GM04504 (cell line): ENCODE results near the gene RALGPS1.

Experiments
- DNase-seq: peaks from one replicate; pipeline ENCODE4 v3.0.0-alpha.2; 2012; ENCODE audit warnings: low read depth

RALGPS1 gene

DNA sequence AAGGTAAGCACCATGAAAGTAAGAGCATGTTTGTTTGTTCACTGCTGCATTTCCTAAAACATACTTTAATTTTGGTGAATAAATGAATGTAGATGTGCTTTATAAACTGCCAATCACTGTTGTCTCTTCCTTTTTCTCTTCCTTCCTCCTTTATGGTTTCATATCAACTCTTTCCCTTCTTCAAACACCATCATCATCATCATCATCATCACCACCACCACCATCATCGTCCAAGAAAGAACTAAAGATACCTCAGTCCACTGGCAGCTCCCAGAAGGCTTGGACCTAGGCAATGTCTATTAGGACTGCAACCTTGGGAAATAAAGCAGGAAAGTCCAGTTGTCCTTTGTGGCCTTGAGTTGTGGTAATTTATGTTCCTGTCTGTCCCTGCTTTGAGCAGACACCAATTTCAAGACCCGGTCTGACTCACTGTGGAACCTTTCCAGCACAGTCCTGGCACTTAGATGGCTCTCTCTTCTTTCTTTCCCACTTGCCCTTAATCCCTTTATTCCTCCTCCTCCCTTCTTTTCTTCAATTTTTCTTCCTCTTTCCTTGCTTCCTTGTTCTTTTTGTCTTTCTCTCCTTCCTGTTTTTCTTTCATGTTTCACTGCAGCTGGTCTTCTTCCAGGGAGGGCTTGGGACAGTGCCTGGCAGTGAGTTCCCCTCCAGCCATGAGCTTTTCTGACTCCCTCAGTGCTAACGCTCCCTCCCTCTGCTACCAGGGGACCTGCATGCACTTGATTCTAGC, 108.5 kb downstream of the RALGPS1 start:
- DNase-seq = no peak

DNA sequence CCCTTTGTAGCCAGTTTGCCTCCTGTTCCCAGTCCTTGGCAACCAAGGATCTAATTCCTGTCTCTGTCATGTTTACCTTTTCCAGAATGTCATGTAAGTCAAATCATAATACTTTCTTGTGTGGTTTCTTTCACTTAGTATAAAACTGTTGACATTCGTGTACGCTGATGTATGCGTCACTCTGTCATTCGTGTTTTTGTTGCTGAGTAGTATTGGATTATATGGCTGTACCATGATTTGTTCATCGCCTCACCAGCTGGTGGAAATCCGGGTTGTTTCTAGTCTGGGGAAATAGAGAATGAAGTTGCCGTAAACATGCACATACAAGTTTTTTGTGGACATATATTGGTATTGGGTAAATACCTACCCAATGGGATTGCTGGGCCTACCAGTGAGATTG, 110.5 kb downstream of the RALGPS1 start:
- DNase-seq = no peak

DNA sequence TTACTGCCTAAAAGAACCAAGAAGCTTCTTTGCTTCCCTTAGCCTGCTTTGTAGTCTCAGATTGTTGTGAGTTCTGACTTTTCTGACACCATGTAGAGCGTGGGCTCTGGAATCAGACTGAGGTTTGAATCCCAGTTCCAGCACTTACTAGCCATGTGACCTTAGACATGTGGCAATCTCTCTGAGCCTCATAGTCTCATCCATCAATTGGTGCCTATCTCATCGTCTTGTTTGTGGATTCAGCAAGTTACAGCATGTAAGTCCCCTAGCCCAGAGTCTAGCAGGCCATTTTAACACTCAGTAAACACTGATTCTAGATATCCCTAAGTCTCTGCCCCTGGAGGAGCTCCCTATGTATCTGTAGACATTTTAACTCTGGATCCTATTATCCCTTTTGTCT, 113.1 kb downstream of the RALGPS1 start:
- no peak for DNase-seq

DNA sequence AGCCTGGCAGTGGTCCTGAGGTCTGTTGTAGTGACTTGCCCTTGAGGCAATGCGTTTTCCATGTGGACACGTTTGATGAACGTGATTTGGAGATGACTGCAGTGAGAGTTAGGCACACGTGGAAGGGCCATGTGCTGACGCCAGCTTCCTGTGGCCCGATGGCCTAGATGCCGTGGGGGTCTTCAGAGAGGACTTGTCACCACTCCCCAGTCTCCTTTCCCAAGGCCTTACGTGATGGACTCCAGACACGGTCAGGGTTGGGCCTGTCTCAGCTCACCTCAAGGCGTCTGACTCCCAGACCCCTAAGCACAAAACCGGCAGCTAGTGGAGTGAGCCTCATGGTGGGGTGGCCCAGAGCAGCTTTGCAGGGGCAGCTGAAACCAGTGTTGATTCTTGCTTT, 115.0 kb downstream of the RALGPS1 start:
- DNase-seq = no peak

DNA sequence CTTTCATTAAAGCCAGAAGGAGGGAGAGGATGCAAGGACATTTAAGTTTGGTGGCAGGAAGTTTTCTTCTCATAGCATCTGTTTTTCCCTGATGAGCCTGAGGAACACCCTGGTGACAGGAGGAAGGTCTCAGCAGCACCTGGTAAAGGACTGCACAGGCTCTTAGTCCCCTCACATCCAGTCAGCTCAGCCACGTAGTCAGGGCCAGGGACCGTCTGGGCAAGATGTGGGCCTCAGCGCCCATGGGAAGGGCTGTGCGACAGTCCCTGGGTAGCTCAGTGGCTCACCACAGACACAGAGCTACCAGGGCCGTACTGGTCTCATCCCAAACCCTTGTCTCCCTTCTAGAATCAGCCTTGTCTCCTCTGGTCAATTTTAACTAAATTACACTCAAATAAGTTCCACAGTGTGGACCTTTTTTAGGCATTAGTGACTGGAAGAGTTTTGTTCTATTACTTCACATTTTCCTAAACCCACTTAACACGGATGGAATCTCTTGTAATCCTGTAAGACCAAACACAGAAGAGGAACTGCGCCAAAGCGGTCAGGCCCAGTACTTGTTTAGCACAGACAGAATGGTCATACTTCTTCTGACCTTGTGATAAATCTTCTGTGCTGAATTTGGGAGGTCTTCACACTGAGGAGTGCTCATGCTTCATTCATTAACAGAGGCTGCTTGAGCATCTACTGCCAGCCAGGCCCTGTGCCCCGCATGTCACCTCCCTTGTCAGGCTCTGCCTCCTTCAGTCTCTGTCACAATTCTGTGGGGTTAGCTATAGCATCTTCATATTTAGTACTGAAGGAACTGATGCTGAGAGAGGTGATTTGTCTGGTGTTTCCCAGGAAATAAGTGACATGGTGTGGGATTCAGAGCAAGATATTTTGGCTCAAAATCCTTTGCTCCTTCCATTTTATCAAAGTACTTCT, 116.5 kb downstream of the RALGPS1 start:
- DNase-seq = no peak

DNA sequence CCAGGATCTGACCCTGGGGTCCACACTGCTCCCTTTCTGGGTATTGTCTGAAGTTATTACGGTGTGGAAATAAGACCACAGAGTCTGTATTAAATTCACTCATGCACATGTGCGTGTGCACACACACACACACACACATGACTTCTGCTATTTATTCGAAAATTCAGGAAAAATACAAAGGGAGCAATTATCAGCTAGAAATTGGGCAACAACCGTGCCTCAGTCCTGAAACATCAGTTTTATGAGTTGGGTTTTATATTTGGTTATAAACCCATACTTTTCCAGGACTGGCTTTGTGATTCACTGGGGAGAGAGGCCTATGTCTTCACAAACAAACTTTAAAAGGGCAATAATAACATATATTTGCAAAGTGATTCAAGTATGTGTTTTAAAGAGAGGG, 117.7 kb downstream of the RALGPS1 start:
- DNase-seq = no peak

DNA sequence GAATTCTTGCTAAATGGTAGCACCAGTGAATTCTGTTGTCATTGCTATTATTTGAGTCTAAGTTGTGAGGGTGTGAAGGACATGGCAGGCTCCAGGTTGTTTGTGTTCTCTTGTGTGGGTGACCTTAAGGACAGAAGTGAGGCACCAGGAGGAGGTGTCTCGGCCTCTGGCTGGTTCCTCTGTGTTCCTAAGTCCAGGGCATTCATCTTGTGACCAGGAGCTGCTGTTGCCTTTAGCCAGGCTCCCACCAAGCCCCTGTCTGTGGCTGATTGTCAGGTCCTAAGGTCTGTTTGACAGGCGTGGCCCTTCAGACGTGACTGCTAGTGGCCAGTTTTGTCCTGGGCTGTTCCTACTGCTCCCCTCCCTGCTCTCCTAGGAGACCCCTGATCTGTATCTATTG, 118.5 kb downstream of the RALGPS1 start:
- no peak for DNase-seq

DNA sequence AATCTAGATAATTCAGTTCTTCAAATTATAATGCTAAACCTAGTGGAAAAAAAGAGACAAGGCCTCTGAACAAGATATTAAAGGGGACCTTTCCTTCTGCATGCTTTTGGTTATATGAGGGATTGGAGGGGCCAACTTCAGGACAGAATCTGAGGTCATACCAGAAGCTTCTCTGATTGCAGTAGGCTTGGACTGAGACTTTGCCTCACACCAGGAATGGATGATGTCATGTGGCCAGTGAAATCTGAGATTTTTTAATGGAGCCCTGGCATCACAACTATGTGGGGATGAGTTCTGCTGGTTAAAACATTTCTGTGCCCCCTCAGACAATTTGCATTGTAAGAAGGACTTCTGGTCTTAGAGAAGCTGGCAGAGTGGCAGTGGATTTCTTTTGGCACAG, 119.2 kb downstream of the RALGPS1 start:
- no peak for DNase-seq

DNA sequence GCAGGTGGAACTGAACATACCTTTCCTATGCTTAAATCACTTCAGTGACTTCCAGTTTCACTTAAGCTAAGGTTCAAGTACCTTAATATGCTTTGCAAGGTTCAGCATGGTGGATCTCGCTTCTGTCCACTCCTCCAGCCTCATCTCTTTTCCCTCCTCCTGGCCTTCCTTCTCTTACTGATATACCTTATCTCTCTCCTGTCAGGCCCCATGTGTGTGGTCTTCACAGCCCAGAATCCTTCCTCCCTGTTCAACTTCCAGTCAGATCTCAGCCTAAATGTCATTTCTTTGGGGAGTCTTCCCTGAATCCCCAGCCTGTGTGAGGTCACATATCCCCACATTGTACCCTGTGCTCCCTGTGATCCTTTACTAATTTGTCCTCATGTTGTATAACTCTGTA, 120.1 kb downstream of the RALGPS1 start:
- no peak for DNase-seq

DNA sequence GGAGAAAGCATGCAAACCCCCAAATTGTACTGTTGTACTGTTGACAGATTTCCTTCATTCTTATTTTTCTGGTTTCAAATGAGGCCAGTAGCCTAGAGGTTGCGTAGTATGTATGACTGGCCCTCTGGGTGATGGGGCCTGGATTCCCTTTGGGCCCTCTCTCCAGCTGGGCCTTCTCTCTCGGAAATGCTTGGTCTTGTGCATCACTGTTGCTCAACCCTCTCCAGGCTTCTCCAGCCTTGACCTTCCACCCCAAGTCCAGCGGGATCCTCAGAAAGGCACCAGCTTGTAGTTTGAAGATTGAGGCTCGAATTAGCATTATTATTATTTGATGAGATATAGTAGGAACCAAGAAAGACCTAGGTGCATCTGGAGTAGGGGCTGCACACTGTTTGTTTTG, 120.8 kb downstream of the RALGPS1 start:
- DNase-seq = no peak

DNA sequence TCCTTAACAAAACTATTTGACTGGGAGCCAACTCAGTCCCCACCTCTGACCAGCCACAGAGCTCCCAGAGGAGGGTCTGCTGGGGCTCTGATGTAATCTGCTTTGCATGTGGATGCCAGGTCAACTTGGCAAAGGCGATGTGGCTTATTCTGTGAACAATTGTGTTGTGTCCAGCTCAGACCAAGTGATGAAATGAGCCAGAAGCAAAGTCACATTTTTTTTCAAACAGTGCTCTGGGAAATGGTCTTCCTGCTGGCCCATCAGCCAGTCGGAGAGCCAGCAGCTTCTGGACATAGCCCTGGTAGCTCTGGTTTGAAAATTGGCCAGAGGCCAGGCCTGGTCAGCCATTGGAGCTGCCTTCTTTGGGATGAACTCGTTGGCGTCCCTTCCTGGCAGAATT, 121.4 kb downstream of the RALGPS1 start:
- DNase-seq = no peak

DNA sequence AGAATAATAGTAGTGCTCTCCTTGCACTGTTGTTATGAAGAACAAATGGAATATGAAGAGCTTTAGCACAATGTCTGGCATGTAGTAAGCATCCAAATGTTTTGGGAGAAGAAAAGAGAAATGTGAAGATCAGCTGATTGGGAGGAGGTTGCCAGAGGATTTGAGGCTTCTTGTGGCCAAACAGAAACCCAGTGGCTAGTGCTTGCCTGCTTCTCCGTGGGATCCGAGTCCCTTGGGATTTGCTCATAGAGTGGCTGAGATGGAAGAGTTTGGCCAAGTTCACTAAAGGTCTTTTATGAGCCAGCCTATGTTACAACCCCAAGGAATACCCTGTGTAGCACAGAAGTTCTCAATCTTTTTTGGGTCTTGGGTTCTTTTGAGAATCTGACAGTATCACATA, 121.9 kb downstream of the RALGPS1 start:
- DNase-seq = no peak

DNA sequence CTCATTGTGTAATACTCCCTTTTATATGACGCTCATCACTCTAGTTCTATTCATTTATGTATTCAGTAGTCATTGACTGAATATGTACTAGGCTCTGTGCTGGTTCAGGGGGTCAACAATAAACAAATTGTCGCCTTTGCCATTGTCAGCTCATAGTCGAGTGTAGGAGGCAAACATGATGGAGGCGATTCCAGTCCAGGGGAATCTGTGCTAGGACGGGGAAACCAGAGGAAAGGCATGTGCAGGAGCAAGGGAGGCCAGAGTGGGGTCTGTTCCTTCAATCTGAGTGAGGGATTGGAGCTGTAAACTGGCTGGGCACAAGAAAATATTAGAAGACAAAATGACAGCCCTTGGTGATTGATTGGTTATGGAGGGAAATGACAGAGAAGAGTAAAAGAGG, 123.9 kb downstream of the RALGPS1 start:
- DNase-seq = no peak

DNA sequence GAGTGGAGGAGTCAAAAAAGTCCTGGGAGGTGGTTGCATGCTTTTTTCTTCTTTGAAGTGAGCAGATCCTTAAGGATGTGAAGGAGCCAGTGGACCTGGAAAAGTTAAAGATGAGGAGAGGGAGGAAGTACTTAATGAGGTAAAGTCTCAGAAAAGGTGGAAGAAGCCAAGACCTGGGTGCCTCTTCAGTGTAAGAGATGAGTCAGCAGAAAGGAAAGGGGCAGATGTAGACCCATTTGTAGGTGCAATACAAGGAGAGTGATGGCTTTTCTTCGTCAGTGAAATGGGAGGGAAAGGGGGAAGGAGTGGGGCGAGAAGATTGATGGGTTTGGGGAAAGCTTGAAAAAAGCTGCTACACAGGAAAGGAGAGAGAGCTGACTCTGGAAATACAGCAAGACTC, 124.9 kb downstream of the RALGPS1 start:
- DNase-seq = no peak

DNA sequence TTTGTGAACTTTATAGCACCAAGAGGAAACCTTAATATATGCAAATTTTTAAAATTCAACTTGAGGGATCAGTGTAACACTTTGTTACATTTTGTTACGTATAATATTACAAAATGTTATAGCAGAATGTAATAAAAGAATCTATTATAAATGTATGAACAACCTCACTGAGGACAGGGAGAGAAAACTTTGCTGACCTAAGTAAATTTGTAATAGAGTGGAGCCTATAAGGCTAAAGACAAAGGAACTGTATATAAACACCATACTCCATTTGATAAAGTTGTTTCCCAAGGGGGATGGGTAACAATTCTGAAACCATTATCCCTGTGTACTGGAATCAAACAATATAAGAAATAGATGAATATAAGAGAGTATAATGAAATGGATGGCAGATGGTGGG, 130.6 kb downstream of the RALGPS1 start:
- no peak for DNase-seq

DNA sequence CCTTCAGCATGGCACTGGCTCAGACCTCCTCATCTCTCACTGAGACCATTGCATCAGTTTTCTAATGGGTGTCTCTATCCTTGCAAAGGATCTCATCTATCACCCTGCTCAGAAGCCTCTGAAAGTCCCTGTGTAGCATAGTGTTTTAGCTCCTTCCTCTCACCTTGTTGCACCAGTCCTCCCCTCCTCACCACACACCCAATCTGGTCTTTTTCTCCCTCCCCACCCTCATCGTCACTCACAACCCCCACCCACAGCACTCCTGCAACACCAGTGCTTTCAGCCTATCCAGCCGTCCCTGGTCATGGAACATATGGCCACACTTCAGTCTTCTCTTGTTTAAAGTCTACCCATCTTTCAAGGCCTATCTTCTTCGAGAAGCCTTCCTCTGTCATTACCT, 133.4 kb downstream of the RALGPS1 start:
- no peak for DNase-seq

DNA sequence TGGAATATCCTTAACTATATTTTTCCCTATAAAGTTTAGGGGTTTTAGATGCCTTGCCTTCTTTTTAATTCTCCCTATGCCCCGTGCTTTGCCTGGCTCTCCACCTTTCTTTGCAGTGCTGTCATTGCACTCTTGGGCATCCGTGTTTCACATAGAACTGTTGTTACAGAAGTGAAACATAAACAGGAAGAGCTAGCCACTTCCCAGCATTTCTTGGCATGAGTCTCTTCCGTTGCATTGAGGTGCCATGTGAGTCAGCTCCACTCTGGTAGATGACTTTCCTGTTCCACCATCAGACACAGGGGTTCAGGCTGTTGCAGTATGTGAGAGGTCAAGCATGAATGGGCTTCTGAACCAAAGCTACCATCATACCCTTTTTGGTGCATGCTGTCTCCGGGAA, 134.5 kb downstream of the RALGPS1 start:
- DNase-seq = peak; percentile 70

DNA sequence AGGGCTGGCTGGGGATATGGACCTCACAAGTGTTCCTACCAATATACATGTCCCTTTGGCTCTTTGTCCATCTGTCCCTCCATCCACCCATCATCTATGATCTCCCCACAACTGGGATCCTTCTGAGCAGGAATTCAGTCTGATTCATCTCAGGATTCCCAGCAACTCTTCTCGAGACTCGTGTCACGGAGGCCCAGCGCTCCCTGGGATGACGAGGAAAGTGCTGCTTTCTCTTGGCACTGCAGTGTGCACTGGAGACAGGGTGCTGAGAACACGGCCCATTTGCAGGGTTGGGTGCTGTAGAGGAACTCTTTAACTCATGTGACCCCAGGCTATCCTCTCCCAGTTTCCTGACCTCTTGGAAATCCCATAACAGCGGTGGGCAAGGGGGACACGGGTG, 135.0 kb downstream of the RALGPS1 start:
- no peak for DNase-seq

DNA sequence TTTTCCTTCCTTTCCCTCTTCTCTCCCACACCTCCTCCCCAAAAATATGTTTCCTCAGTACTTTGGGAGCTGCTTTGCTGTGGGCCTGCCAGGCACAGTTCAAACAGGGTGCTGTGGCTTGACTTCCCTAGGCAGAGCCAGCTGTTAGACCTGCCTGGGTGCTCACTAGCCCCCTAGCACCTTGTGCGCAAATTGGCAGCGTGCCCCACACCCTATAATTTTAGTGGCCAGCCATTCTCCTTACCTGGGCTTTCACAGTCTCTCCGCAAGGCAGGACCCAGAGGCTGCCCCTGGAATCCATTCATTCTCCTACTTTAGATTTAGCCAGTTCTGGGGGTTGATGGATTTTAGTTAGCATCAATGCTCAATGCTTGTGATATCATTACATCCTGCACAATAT, 135.6 kb downstream of the RALGPS1 start:
- DNase-seq = no peak

DNA sequence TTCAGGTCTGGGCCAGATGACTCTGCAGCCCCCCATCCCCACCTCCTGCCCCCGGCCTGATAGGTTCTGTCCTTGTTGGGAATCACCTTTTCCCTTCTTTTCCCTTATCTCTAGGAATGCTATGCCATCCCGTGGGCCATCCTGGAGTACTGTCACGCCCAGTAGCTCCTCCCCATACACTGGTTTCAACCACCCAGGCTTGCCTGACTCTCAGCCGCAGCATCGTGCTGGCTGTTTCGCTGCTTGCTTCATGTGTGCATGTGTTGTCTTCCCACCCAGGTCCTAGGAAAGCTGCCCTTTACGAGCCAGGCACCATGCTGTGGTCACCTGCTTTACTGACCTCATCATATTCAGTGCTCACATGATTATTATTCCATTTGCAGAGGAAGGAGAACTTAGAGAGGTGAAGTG, 136.0 kb downstream of the RALGPS1 start:
- no peak for DNase-seq

DNA sequence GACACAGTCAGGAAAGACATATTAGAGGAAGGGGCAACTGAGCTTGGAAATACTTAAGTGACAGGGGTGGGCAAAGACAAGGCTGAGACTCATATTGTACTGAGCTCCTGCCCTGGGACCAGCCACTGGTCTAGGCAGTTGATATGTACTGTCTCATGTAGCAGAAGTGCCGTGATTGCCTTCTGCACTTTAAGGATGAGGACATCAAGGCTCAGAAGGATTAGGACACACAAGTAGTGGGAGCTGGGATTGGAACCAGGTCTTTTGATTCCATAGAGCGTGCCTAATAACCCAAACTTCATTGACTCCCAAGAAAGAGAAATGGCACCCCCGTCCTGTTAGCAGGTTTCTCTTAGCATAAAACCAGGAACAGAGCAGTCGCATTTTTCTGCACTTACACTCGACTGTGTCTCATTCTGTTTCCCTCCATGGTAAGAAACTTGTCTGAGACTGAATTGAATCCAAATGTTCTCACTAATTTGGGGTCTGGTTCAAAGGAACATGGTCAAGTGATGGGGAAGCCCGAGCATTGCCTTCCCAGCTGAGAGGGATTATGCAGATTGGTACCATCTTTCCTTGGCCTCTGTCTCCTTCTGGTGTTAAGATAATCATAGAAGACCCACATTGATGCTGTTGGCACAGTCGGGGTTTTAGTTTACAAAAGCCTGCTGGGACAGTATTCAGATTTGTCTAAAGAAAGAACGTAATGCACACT, 137.5 kb downstream of the RALGPS1 start:
- no peak for DNase-seq

DNA sequence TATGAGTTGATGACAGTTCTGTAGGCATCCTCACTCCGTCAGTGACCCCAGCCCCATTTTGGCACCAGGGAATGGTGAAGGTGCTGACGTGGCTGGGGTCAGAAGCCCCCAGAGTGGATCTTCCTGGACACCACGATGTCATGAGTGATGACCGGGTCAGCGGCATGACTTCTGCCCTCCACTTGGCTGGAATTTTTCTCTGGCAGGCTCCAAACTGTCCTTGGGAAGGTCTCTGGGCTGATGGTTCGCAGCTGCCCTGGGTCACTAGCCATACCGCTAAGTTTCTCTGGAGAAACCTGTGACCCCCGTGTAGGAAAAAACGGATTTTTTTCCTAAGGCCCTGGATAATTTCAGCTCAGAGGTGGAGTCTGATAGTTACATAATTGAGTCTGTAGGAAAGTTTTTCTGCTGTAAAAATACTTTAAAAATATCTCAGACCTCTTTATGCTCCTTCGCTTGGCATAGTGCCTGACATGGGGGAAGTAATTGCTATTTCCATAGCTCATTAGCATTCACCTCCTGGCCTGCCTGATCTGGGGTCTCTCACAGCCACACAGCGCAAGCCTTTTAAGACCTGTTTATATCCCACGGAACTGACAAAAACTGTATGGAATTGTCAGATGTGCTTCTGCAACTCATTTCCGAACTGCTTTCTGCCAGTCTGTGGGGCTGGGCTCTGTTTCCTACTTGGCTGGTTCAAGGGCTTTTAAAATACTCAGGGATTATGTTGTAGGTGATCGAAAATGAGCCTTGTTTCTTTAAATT, 138.7 kb downstream of the RALGPS1 start:
- no peak for DNase-seq
